ENCODE results near the gene KCNIP4.
"Not testable (repeated sequence)": the region's sequence is repeated elsewhere in the genome, so short reads cannot be mapped to it uniquely, and the experiment has no call there.

Gene KCNIP4

GRCh38 chr4:21948347-21949072 is at the start of gene KCNIP4:
TSS of gene KCNIP4 (minus strand) at chr4:21948772.
- no peak within 1 kb of the TSS for H3K4me3 ChIP-seq (ENCODE audit: low read length)
- TF ChIP-seq, protein P1, sequence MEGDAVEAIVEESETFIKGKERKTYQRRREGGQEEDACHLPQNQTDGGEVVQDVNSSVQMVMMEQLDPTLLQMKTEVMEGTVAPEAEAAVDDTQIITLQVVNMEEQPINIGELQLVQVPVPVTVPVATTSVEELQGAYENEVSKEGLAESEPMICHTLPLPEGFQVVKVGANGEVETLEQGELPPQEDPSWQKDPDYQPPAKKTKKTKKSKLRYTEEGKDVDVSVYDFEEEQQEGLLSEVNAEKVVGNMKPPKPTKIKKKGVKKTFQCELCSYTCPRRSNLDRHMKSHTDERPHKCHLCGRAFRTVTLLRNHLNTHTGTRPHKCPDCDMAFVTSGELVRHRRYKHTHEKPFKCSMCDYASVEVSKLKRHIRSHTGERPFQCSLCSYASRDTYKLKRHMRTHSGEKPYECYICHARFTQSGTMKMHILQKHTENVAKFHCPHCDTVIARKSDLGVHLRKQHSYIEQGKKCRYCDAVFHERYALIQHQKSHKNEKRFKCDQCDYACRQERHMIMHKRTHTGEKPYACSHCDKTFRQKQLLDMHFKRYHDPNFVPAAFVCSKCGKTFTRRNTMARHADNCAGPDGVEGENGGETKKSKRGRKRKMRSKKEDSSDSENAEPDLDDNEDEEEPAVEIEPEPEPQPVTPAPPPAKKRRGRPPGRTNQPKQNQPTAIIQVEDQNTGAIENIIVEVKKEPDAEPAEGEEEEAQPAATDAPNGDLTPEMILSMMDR (IDR thresholded peaks at IDR 0.05; ENCODE audit: insufficient read depth, low read depth, low read length, missing control alignments) = no peak
- DNase-seq (ENCODE audit: low read depth) = peak; percentile 2

GRCh38 chr4:21996618-21997017 is 48.0 kb upstream of the KCNIP4 start:
- H3K4me3 ChIP-seq (ENCODE audit: low read length); DNase-seq (ENCODE audit: low read depth): not testable (repeated sequence)

- TF ChIP-seq, protein P1 (IDR thresholded peaks at IDR 0.05; ENCODE audit: insufficient read depth, low read depth, low read length, missing control alignments) = no peak
- H3K4me3 ChIP-seq (ENCODE audit: low read length) = no peak overlapping the region
- no peak for DNase-seq (ENCODE audit: low read depth)
Measured at GRCh38 chr4:21992330-21992729, 43.8 kb upstream of the KCNIP4 start.

GRCh38 chr4:21991562-21991961 is 43.0 kb upstream of the KCNIP4 start:
- no peak for DNase-seq (ENCODE audit: low read depth)
- TF ChIP-seq, protein P1 (IDR thresholded peaks at IDR 0.05; ENCODE audit: insufficient read depth, low read depth, low read length, missing control alignments) = no peak
- H3K4me3 ChIP-seq (ENCODE audit: low read length) = no peak overlapping the region

GRCh38 chr4:21991050-21991449 is 42.5 kb upstream of the KCNIP4 start:
- no peak for DNase-seq (ENCODE audit: low read depth)
- no peak overlapping the region for H3K4me3 ChIP-seq (ENCODE audit: low read length)
- TF ChIP-seq, protein P1 (IDR thresholded peaks at IDR 0.05; ENCODE audit: insufficient read depth, low read depth, low read length, missing control alignments) = no peak

GRCh38 chr4:21989351-21989750 is 40.8 kb upstream of the KCNIP4 start:
- H3K4me3 ChIP-seq (ENCODE audit: low read length) = no peak overlapping the region
- DNase-seq (ENCODE audit: low read depth) = no peak
- TF ChIP-seq, protein P1 (IDR thresholded peaks at IDR 0.05; ENCODE audit: insufficient read depth, low read depth, low read length, missing control alignments) = no peak

GRCh38 chr4:21986307-21986706 is 37.7 kb upstream of the KCNIP4 start:
- no peak for DNase-seq (ENCODE audit: low read depth)
- TF ChIP-seq, protein P1 (IDR thresholded peaks at IDR 0.05; ENCODE audit: insufficient read depth, low read depth, low read length, missing control alignments) = no peak
- H3K4me3 ChIP-seq (ENCODE audit: low read length) = no peak overlapping the region
